Limb (tissue), 2 donors: ENCODE measurements around the gene REV3L.
"Not testable (repeated sequence)": the region's sequence is repeated elsewhere in the genome, so short reads cannot be mapped to it uniquely, and the experiment has no call there.

Experiments
- DNase-seq, 2 donors: peaks; one replicate each; pipeline ENCODE4 v3.0.0-alpha.2; 2016; ENCODE audit errors: extremely low spot score in 2 of 2

The REV3L gene

GRCh38 chr6:111377558-111378120 is 105.4 kb downstream of the REV3L start:
- DNase-seq = no peak

GRCh38 chr6:111367393-111368088 is 115.5 kb downstream of the REV3L start:
- no peak for DNase-seq

GRCh38 chr6:111361648-111362047 is 121.4 kb downstream of the REV3L start:
- DNase-seq = peak; percentile 45 to 55

- no peak for DNase-seq
Measured at GRCh38 chr6:111358454-111358853, 124.6 kb downstream of the REV3L start.

GRCh38 chr6:111357705-111358104 is 125.3 kb downstream of the REV3L start:
- no peak for DNase-seq

GRCh38 chr6:111356551-111356950 is 126.5 kb downstream of the REV3L start:
- no peak for DNase-seq

- no peak for DNase-seq
Measured at GRCh38 chr6:111354758-111355555, 128.1 kb downstream of the REV3L start.

GRCh38 chr6:111353912-111354462 is 129.0 kb downstream of the REV3L start:
- no peak for DNase-seq

- no peak for DNase-seq
Measured at GRCh38 chr6:111347589-111347988, 135.4 kb downstream of the REV3L start.

- no peak for DNase-seq
Measured at GRCh38 chr6:111342913-111343312, 140.1 kb downstream of the REV3L start.

- no peak for DNase-seq
Measured at GRCh38 chr6:111339294-111339693, 143.7 kb downstream of the REV3L start.

- DNase-seq = no peak
Measured at GRCh38 chr6:111338843-111339242, 144.2 kb downstream of the REV3L start.

- no peak for DNase-seq
Measured at GRCh38 chr6:111337829-111338236, 145.2 kb downstream of the REV3L start.

- DNase-seq = no peak
Measured at GRCh38 chr6:111329882-111330633, 153.0 kb downstream of the REV3L start.

GRCh38 chr6:111326563-111326962 is 156.5 kb downstream of the REV3L start:
- no peak for DNase-seq

- no peak for DNase-seq
Measured at GRCh38 chr6:111322145-111322544, 160.9 kb downstream of the REV3L start.

- not testable (repeated sequence) for DNase-seq
Measured at GRCh38 chr6:111307950-111308349, 175.1 kb downstream of the REV3L start.

GRCh38 chr6:111307275-111307858 is 175.7 kb downstream of the REV3L start:
- no peak for DNase-seq

GRCh38 chr6:111306104-111306888 is 176.7 kb downstream of the REV3L start:
- no peak for DNase-seq

GRCh38 chr6:111301946-111302345 is 181.1 kb downstream of the REV3L start:
- DNase-seq = no peak
